ENCODE measurements around the gene KDM5B.
"Not testable (repeated sequence)": the region's sequence is repeated elsewhere in the genome, so short reads cannot be mapped to it uniquely, and the experiment has no call there.

KDM5B gene

GRCh38 chr1:202806845-202807450 lies 1.3 kb downstream of the KDM5B start:
- peak overlapping the region; percentile 90 for H3K4me3 Mint-ChIP-seq
- H3K27me3 Mint-ChIP-seq (ENCODE audit: low read depth), result peaks cover 10% of the 10 kb centered on the region
- H3K36me3 Mint-ChIP-seq (ENCODE audit: low read depth), result peaks cover 14% of the 10 kb centered on the region
- H3K4me1 Mint-ChIP-seq (ENCODE audit: low read depth), result peaks cover 60% of the 10 kb centered on the region
- H3K27ac Mint-ChIP-seq, result peak overlapping the region; percentile 92
- H3K9me3 Mint-ChIP-seq, result no peaks in the 10 kb centered on the region

DNA sequence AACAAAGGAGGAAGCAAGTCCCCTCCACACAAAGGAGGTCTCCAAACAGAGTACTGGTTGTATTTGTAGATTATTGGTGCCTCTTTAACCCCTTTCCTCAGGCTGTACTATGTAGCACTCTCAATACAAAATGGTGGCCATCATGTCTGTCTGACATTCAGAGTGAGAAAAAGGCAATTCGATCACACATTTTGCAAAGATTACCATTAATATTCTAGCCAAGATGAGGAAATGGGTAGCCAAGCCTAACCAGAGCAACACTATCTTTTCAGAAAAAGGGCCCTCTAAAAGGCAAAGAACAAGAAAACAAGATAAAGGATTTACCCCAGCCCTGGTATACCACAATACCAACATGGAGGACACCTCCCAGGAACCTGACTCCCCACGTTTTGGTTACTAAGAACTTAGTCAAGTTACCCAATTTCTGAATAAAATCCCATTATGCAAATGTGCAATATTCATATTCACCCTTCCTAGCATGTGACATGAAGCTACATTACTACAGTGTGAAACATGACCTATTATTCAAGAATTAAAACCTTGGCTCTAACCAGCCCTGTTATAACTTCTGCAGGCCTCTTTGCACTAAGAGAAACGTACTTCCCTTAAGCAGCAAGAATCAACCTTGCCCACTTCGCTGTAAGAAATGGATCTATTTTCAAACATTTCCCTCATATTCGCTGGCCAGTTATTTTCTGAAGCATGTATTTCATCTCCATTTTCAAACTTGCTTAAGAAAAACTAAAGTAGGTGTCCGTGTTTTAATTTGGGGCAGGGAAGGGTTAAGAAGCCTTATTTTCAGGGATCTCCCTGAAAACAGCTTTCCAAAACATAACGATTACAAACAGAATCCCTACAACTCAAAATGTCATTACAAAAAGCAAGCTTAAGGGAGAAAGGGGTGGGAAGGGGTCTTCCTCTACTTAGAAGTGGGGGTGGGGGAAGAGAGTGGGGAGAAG lies 2.1 kb downstream of the KDM5B start:
- H3K27ac Mint-ChIP-seq, result peak overlapping the region; percentile 92
- H3K4me1 Mint-ChIP-seq (ENCODE audit: low read depth), result peaks cover 58% of the 10 kb centered on the region

GRCh38 chr1:202804126-202804525 lies 4.1 kb downstream of the KDM5B start:
- Mint-ChIP-seq H3K27ac (peak overlapping the region; percentile 20), H3K36me3 (ENCODE audit: low read depth) (peaks cover 21% of the 10 kb centered on the region), H3K4me1 (ENCODE audit: low read depth) (peaks cover 52% of the 10 kb centered on the region), H3K4me3 (no peak overlapping the region), H3K27me3 (ENCODE audit: low read depth) (peaks cover 7% of the 10 kb centered on the region), H3K9me3 (no peaks in the 10 kb centered on the region)

More for the DNA sequence above, 2.1 kb downstream of the KDM5B start:
- H3K27me3 Mint-ChIP-seq (ENCODE audit: low read depth), result peaks cover 10% of the 10 kb centered on the region
- H3K36me3 Mint-ChIP-seq (ENCODE audit: low read depth), result peaks cover 14% of the 10 kb centered on the region
- H3K9me3 Mint-ChIP-seq, result no peaks in the 10 kb centered on the region
- H3K4me3 Mint-ChIP-seq, result peak overlapping the region; percentile 90

DNA sequence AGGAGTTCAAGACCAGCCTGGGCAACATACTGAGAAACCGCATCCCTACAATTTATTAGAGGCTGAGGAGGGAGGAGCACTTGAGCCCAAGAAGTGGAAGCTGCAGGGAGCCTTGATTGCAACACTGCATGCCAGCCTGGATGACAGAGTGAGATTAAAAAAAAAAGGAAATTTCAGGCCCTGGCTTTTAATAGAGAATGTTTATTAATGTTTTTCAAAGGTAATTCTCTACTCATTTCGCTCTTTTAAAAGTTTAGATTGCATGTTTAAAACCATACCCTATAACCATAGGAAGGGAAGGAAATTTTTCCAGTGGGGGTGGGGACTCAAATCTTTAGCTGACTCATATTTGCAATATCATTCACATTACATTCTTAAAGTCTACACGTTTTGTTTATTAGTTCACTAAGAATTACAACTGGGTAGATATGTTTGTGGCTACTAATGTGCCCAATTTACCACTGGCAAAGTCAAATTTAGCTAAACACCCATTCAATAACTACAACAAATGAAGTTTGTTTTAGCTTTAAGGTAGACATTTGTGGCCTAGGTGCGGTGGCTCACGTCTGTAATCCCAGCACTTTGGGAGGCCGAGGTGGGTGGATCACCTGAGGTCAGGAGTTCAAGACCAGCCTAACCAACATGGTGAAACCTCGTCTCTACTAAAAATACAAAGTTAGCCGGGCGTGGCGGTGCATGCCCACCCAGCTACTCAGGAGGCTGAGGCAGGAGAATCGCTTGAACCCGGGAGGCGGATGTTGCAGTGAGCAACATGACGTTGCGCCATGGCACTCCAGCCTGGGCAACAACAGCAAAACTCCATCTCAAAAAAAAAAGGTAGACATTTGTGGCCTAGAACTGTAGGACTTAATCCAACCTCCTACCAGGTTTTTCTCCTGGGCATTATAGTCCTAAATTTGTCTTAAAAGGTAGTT lies 5.0 kb downstream of the KDM5B start:
- Mint-ChIP-seq H3K4me3 (no peak overlapping the region), H3K27ac (no peak overlapping the region), H3K36me3 (ENCODE audit: low read depth) (peaks cover 21% of the 10 kb centered on the region), H3K4me1 (ENCODE audit: low read depth) (peaks cover 50% of the 10 kb centered on the region), H3K27me3 (ENCODE audit: low read depth) (no peaks in the 10 kb centered on the region), H3K9me3 (no peaks in the 10 kb centered on the region)

- Mint-ChIP-seq H3K36me3 (ENCODE audit: low read depth) (peaks cover 23% of the 10 kb centered on the region), H3K9me3 (no peaks in the 10 kb centered on the region), H3K27me3 (ENCODE audit: low read depth) (no peaks in the 10 kb centered on the region), H3K4me1 (ENCODE audit: low read depth) (peaks cover 57% of the 10 kb centered on the region), H3K27ac (no peak overlapping the region), H3K4me3 (no peak overlapping the region)
Measured at GRCh38 chr1:202802034-202802433, 6.2 kb downstream of the KDM5B start.

- Mint-ChIP-seq H3K36me3 (ENCODE audit: low read depth) (peaks cover 19% of the 10 kb centered on the region), H3K4me3 (no peak overlapping the region), H3K27me3 (ENCODE audit: low read depth) (no peaks in the 10 kb centered on the region), H3K27ac (no peak overlapping the region), H3K9me3 (no peaks in the 10 kb centered on the region), H3K4me1 (ENCODE audit: low read depth) (peaks cover 57% of the 10 kb centered on the region)
Measured at GRCh38 chr1:202801175-202801574, 7.0 kb downstream of the KDM5B start.

DNA sequence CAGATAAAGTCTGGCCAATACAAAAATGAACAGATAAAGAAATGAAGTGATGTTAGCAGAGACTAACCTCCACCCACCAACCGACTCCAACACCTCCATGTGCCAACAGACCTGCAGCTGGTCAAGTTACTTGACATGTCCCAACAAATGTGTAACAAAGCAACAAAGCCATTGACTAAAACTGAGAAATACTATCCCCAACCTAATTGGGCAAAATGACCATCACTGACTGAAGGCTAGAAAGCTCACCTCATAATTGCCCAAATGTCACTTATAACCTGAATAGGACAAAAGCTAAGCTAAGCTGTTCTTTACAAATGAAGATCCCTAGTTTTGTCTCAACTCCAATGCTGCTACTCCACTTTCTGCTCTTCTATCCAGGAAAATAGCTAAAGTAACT lies 7.5 kb downstream of the KDM5B start:
- Mint-ChIP-seq H3K4me3 (no peak overlapping the region), H3K27ac (no peak overlapping the region), H3K4me1 (ENCODE audit: low read depth) (peaks cover 56% of the 10 kb centered on the region)

GRCh38 chr1:202798792-202799331 lies 9.4 kb downstream of the KDM5B start:
- Mint-ChIP-seq H3K9me3 (no peaks in the 10 kb centered on the region), H3K27ac (no peak overlapping the region), H3K4me1 (ENCODE audit: low read depth) (peaks cover 49% of the 10 kb centered on the region), H3K36me3 (ENCODE audit: low read depth) (peaks cover 18% of the 10 kb centered on the region), H3K27me3 (ENCODE audit: low read depth) (no peaks in the 10 kb centered on the region), H3K4me3 (no peak overlapping the region)

More for the DNA sequence above, 7.5 kb downstream of the KDM5B start:
- Mint-ChIP-seq H3K9me3 (no peaks in the 10 kb centered on the region), H3K36me3 (ENCODE audit: low read depth) (peaks cover 18% of the 10 kb centered on the region), H3K27me3 (ENCODE audit: low read depth) (no peaks in the 10 kb centered on the region)

DNA sequence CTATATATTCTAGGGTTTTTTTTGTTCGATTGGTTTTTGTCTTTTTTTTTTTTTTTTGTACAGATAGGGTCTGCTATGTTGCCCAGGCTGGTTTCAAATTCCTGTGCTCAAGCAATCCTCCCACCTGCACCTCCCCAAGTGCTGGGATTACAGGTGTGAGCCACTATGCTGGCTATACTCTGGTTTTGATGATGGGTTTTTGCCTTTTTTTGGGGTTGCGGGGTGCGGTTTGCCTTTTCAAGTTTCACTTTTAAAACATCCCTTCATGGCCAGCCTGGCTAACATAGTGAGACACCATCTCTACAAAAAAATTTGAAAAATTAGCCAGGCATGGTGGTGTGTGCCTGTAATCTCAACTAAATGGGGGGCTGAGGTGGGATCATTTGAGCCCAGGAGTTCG lies 10.0 kb downstream of the KDM5B start:
- Mint-ChIP-seq H3K9me3 (no peaks in the 10 kb centered on the region), H3K27me3 (ENCODE audit: low read depth) (no peaks in the 10 kb centered on the region), H3K36me3 (ENCODE audit: low read depth) (peaks cover 18% of the 10 kb centered on the region), H3K27ac (no peak overlapping the region), H3K4me3 (no peak overlapping the region), H3K4me1 (ENCODE audit: low read depth) (peaks cover 50% of the 10 kb centered on the region)

GRCh38 chr1:202796670-202797069 lies 11.6 kb downstream of the KDM5B start:
- Mint-ChIP-seq H3K27ac (no peak overlapping the region), H3K4me3 (no peak overlapping the region), H3K36me3 (ENCODE audit: low read depth) (peaks cover 9% of the 10 kb centered on the region), H3K9me3 (no peaks in the 10 kb centered on the region), H3K27me3 (ENCODE audit: low read depth) (no peaks in the 10 kb centered on the region), H3K4me1 (ENCODE audit: low read depth) (peaks cover 41% of the 10 kb centered on the region)

- not testable (repeated sequence) for H3K27ac Mint-ChIP-seq; H3K9me3 Mint-ChIP-seq; H3K27me3 Mint-ChIP-seq (ENCODE audit: low read depth); H3K36me3 Mint-ChIP-seq (ENCODE audit: low read depth); H3K4me3 Mint-ChIP-seq
- H3K4me1 Mint-ChIP-seq (ENCODE audit: low read depth), result peaks cover 37% of the 10 kb centered on the region
Measured at GRCh38 chr1:202794931-202795330, 13.3 kb downstream of the KDM5B start.

- Mint-ChIP-seq H3K9me3 (no peaks in the 10 kb centered on the region), H3K27ac (no peak overlapping the region), H3K4me1 (ENCODE audit: low read depth) (peaks cover 39% of the 10 kb centered on the region), H3K4me3 (no peak overlapping the region), H3K36me3 (ENCODE audit: low read depth) (peaks cover 4% of the 10 kb centered on the region), H3K27me3 (ENCODE audit: low read depth) (no peaks in the 10 kb centered on the region)
Measured at GRCh38 chr1:202794051-202794740, 14.0 kb downstream of the KDM5B start.

GRCh38 chr1:202791077-202791747 lies 17.0 kb downstream of the KDM5B start:
- Mint-ChIP-seq H3K4me3 (no peak overlapping the region), H3K27ac (peak overlapping the region; percentile 7), H3K27me3 (ENCODE audit: low read depth) (no peaks in the 10 kb centered on the region)

More at GRCh38 chr1:202791077-202791747, 17.0 kb downstream of the KDM5B start:
- H3K36me3 Mint-ChIP-seq (ENCODE audit: low read depth), result peaks cover 5% of the 10 kb centered on the region
- no peaks in the 10 kb centered on the region for H3K9me3 Mint-ChIP-seq
- H3K4me1 Mint-ChIP-seq (ENCODE audit: low read depth), result peaks cover 31% of the 10 kb centered on the region

Measured in T-helper 1 cell treated with Interleukin-12 subunit alpha and Interleukin-12 subunit beta and Interleukin-4 antibody, amounts not matched to agents 30 μg/mL and 1 μg/mL, for 36 hours (primary cell).